HG02973 (cell line): ENCODE measurements around the gene USP47.

Source experiments
- ATAC-seq: cut with Tn5 transposase; IDR thresholded peaks from one replicate; pipeline ENCODE4 v1.9.1; 2021; ENCODE audit warnings: moderate library complexity; ENCODE audit not compliant: unreplicated experiment

Gene USP47

GRCh38 chr11:11929920-11930319 lies 88.1 kb downstream of the USP47 start:
- ATAC-seq, result no peak

GRCh38 chr11:11931461-11932055 lies 89.8 kb downstream of the USP47 start:
- no peak for ATAC-seq

- no peak for ATAC-seq
These were observed 93.8 kb downstream of the USP47 start for GRCh38 chr11:11935536-11935935.

- no peak for ATAC-seq
These were observed 95.7 kb downstream of the USP47 start for GRCh38 chr11:11937433-11937832.

- no peak for ATAC-seq
These were observed 96.2 kb downstream of the USP47 start for GRCh38 chr11:11937957-11938356.

- no peak for ATAC-seq
These were observed 98.8 kb downstream of the USP47 start for GRCh38 chr11:11940551-11940950.

- ATAC-seq, result no peak
These were observed 100.9 kb downstream of the USP47 start for GRCh38 chr11:11942668-11943067.

GRCh38 chr11:11944444-11944843 lies 102.7 kb downstream of the USP47 start:
- ATAC-seq, result no peak

- no peak for ATAC-seq
These were observed 104.4 kb downstream of the USP47 start for GRCh38 chr11:11946180-11946579.

GRCh38 chr11:11946878-11947277 lies 105.1 kb downstream of the USP47 start:
- no peak for ATAC-seq

GRCh38 chr11:11947825-11948224 lies 106.1 kb downstream of the USP47 start:
- ATAC-seq, result no peak

- ATAC-seq, result no peak
These were observed 106.6 kb downstream of the USP47 start for GRCh38 chr11:11948242-11948947.

- no peak for ATAC-seq
These were observed 107.7 kb downstream of the USP47 start for GRCh38 chr11:11949482-11949881.

- ATAC-seq, result no peak
These were observed 110.3 kb downstream of the USP47 start for GRCh38 chr11:11952036-11952435.

GRCh38 chr11:11956006-11956405 lies 114.2 kb downstream of the USP47 start:
- no peak for ATAC-seq

- ATAC-seq, result no peak
These were observed 116.8 kb downstream of the USP47 start for GRCh38 chr11:11958403-11959231.

- ATAC-seq, result no peak
These were observed 117.8 kb downstream of the USP47 start for GRCh38 chr11:11959601-11960000.

GRCh38 chr11:11960687-11961086 lies 118.9 kb downstream of the USP47 start:
- ATAC-seq, result no peak

- no peak for ATAC-seq
These were observed 119.7 kb downstream of the USP47 start for GRCh38 chr11:11961399-11962028.

GRCh38 chr11:11963067-11963466 lies 121.3 kb downstream of the USP47 start:
- no peak for ATAC-seq
